SU-DHL-6 (cell line): Measurements from ENCODE around the gene CELF5.

Experiments
- H2AFZ ChIP-seq: fragments of 200-600 bp; sonication (generic); 2 replicates; pipeline ENCODE4 v1.6.1; 2014; ENCODE audit warnings: low read depth, mild to moderate bottlenecking, moderate library complexity, mixed read lengths, antibody characterized with exemption, low read length; ENCODE audit not compliant: severe bottlenecking
- H3F3A ChIP-seq: fragments of 200-600 bp; shearing (Covaris generic); 2 replicates; pipeline ENCODE4 v1.6.0; 2016; ENCODE audit warnings: antibody characterized with exemption, mild to moderate bottlenecking; ENCODE audit not compliant: insufficient read depth
- H3K27ac ChIP-seq: fragments of 200-600 bp; sonication (generic); 2 replicates; pipeline ENCODE4 v1.5.1; 2016; ENCODE audit warnings: low read depth, mild to moderate bottlenecking, low read length, moderate library complexity, mixed read lengths
- H3K27me3 ChIP-seq: fragments of 200-600 bp; sonication (generic), shearing (Covaris generic); 2 replicates; pipeline ENCODE4 v1.6.0; 2014; ENCODE audit warnings: mild to moderate bottlenecking, low read length
- H3K36me3 ChIP-seq: fragments of 200-600 bp; sonication (generic); 2 replicates; pipeline ENCODE4 v1.6.1; 2014; ENCODE audit warnings: mild to moderate bottlenecking, low read length, mixed read lengths
- H3K4me2 ChIP-seq: fragments of 300-600, 200-600 bp; shearing (Covaris generic), sonication (generic); 2 replicates; pipeline ENCODE4 v1.6.0; 2014; ENCODE audit warnings: low read length, low read depth, mild to moderate bottlenecking; ENCODE audit not compliant: poor library complexity, severe bottlenecking
- H3K4me3 ChIP-seq: fragments of 200-600 bp; sonication (generic); 2 replicates; pipeline ENCODE4 v1.5.1; 2014; ENCODE audit warnings: antibody characterized with exemption, low read length, mild to moderate bottlenecking, mixed read lengths; ENCODE audit not compliant: insufficient read depth, poor library complexity, severe bottlenecking
- H3K79me2 ChIP-seq: fragments of 200-600 bp; sonication (generic); 2 replicates; pipeline ENCODE4 v1.6.1; 2014; ENCODE audit warnings: mild to moderate bottlenecking, low read length, moderate library complexity; ENCODE audit not compliant: insufficient read depth
- H3K9ac ChIP-seq: fragments of 200-600 bp; sonication (generic); 2 replicates; pipeline ENCODE4 v1.7.0; 2014; ENCODE audit warnings: mild to moderate bottlenecking, low read length
- H3K9me2 ChIP-seq: fragments of 200-600 bp; sonication (generic); replicated peaks from 2 replicates; pipeline ENCODE4 v1.6.1; 2014; ENCODE audit warnings: low read length; ENCODE audit not compliant: insufficient read depth
- H3K9me3 ChIP-seq: fragments of 200-600 bp; sonication (generic); 2 replicates; pipeline ENCODE4 v1.6.1; 2014; ENCODE audit warnings: low read length, mixed read lengths; ENCODE audit not compliant: insufficient read depth
- H4K20me1 ChIP-seq: fragments of 200-600 bp; sonication (generic); 2 replicates; pipeline ENCODE4 v1.6.1; 2014; ENCODE audit warnings: low read depth, mild to moderate bottlenecking, antibody characterized with exemption, low read length, moderate library complexity, mixed read lengths
- EZH2phosphoT487 ChIP-seq: fragments of 200-600 bp; sonication (generic), shearing (Covaris generic); conservative IDR thresholded peaks from 2 replicates; pipeline ENCODE4 v1.6.1; 2018; ENCODE audit warnings: mild to moderate bottlenecking, antibody characterized with exemption, low read length, moderate library complexity, mixed read lengths
- TF ChIP-seq, protein P1 (sequence below): fragments of 200-600 bp; sonication (generic); IDR thresholded peaks from one replicate; pipeline ENCODE4 v1.5.1; 2017; ENCODE audit warnings: antibody characterized with exemption, mild to moderate bottlenecking, low read length, moderate library complexity; ENCODE audit not compliant: insufficient read depth, poor library complexity, severe bottlenecking

The CELF5 gene

DNA sequence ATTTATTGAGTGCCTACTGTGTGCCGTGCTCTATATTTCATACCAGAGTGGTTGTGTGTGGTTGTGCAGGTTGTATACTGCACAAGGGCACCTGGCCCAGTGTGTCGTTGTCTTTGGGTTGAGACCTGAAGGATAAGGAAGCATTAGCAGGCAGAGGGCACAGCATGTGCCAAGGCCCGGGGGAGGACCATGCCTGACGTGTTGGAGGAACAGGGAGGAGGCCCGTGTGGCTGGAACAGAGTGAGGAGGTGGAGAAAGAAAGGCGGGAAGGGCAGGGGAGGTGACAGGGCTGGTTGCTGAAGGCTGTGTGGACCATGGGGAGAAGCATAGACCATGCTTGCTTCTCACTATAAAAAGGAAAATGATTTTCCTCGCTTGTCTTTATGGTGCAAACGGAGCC, 26.8 kb downstream of the CELF5 start:
- no peaks in the 10 kb centered on the region for H3K27me3 ChIP-seq
- TF ChIP-seq EZH2phosphoT487 = no peak
- TF ChIP-seq, protein P1, sequence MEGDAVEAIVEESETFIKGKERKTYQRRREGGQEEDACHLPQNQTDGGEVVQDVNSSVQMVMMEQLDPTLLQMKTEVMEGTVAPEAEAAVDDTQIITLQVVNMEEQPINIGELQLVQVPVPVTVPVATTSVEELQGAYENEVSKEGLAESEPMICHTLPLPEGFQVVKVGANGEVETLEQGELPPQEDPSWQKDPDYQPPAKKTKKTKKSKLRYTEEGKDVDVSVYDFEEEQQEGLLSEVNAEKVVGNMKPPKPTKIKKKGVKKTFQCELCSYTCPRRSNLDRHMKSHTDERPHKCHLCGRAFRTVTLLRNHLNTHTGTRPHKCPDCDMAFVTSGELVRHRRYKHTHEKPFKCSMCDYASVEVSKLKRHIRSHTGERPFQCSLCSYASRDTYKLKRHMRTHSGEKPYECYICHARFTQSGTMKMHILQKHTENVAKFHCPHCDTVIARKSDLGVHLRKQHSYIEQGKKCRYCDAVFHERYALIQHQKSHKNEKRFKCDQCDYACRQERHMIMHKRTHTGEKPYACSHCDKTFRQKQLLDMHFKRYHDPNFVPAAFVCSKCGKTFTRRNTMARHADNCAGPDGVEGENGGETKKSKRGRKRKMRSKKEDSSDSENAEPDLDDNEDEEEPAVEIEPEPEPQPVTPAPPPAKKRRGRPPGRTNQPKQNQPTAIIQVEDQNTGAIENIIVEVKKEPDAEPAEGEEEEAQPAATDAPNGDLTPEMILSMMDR = no peak
- H4K20me1 ChIP-seq = no peaks in the 10 kb centered on the region
- H3K9me2 ChIP-seq = no peaks in the 10 kb centered on the region
- no peak overlapping the region for H3K9ac ChIP-seq
- no peak overlapping the region for H3K27ac ChIP-seq
- no peaks in the 10 kb centered on the region for H3K79me2 ChIP-seq
- H2AFZ ChIP-seq = no peak overlapping the region
- no peaks in the 10 kb centered on the region for H3K9me3 ChIP-seq
- H3K4me2 ChIP-seq = no peak overlapping the region
- H3F3A ChIP-seq = no peaks in the 10 kb centered on the region
- no peaks in the 10 kb centered on the region for H3K36me3 ChIP-seq
- no peak overlapping the region for H3K4me3 ChIP-seq

- Histone ChIP-seq H3K36me3 (no peaks in the 10 kb centered on the region), H4K20me1 (no peaks in the 10 kb centered on the region), H3K4me2 (no peak overlapping the region), H3K9me2 (no peaks in the 10 kb centered on the region), H3K9me3 (no peaks in the 10 kb centered on the region), H3K27ac (no peak overlapping the region), H3K27me3 (no peaks in the 10 kb centered on the region), H3K9ac (no peak overlapping the region), H3K4me3 (no peak overlapping the region), H2AFZ (no peak overlapping the region), H3F3A (no peaks in the 10 kb centered on the region), H3K79me2 (no peaks in the 10 kb centered on the region)
- no peak for TF ChIP-seq EZH2phosphoT487
- TF ChIP-seq, protein P1 = no peak
Observed at GRCh38 chr19:3252650-3253049, 28.2 kb downstream of the CELF5 start.

DNA sequence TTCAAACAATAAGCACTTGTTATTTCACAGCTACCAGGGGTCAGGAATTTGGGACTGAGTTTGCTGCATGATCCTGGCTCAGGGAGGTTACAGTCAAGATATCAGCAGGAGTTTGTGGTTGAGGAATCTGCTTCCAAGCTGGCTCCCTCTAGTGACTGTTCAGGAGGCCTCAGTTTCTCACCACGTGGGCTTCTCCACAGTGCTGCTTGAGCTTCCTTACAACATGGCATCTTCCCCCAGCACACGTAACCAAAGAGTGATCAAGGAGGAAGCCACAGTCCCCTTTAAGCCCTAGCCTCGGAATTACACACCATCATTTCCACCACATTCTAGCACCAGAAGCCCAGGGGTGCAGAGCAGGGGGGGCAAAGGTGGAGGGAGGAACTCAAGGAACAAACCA, 28.8 kb downstream of the CELF5 start:
- Histone ChIP-seq H3K36me3 (no peaks in the 10 kb centered on the region), H3K4me2 (no peak overlapping the region)

More for the DNA sequence above, 28.8 kb downstream of the CELF5 start:
- no peak overlapping the region for H3K9ac ChIP-seq
- TF ChIP-seq EZH2phosphoT487 = no peak
- TF ChIP-seq, protein P1 = no peak
- H2AFZ ChIP-seq = no peak overlapping the region
- H4K20me1 ChIP-seq = no peaks in the 10 kb centered on the region
- no peak overlapping the region for H3K4me3 ChIP-seq
- H3K79me2 ChIP-seq = no peaks in the 10 kb centered on the region
- H3K9me2 ChIP-seq = no peaks in the 10 kb centered on the region
- no peaks in the 10 kb centered on the region for H3K27me3 ChIP-seq
- no peaks in the 10 kb centered on the region for H3K9me3 ChIP-seq
- no peaks in the 10 kb centered on the region for H3F3A ChIP-seq
- no peak overlapping the region for H3K27ac ChIP-seq
